K562 (cell line): ENCODE data around the gene ORAI1.

Experiments used
- EZH2 ChIP-seq: IDR thresholded peaks from 2 replicates; pipeline ENCODE4 v1.6.1; 2012; ENCODE audit warnings: low read depth, mild to moderate bottlenecking, inconsistent platforms, low read length, borderline replicate concordance
- MYBL2 ChIP-seq, 2 experiments: fragments of 450-650 bp in 1 of 2; sonication (generic) in 1 of 2; formaldehyde crosslinking in 1 of 2; IDR thresholded peaks; 2 replicates each; pipeline versions ENCODE4 v1.6.1 to v1.8.1; 2017 to 2022; ENCODE audit warnings: borderline replicate concordance in 1 of 2, inconsistent platforms in 1 of 2, low read depth in 1 of 2, mild to moderate bottlenecking in 1 of 2, missing genetic modification reagents in 1 of 2, moderate library complexity in 1 of 2
- POLR2AphosphoS5 ChIP-seq: IDR thresholded peaks from 2 replicates; pipeline ENCODE4 v1.6.1; 2011; ENCODE audit warnings: mild to moderate bottlenecking, low read depth, low read length, moderate library complexity; ENCODE audit not compliant: control insufficient read depth, insufficient read depth
- RBM22 ChIP-seq: fragments of 200-400 bp; formaldehyde crosslinking; IDR thresholded peaks from 2 replicates; pipeline ENCODE4 v1.6.1; 2018; ENCODE audit warnings: low read length, low read depth; ENCODE audit not compliant: poor library complexity, severe bottlenecking
- SMARCC2 ChIP-seq: fragments of 450-650 bp; IDR thresholded peaks from 2 replicates; pipeline ENCODE4 v1.6.1; 2017; ENCODE audit warnings: antibody characterized with exemption, moderate library complexity, mild to moderate bottlenecking, low read depth
- ZFX ChIP-seq: sonication (generic); formaldehyde crosslinking; IDR thresholded peaks from 2 replicates; pipeline ENCODE4 v1.8.0; 2022; ENCODE audit warnings: mild to moderate bottlenecking, missing genetic modification reagents, moderate library complexity
- ZNF445 ChIP-seq: fragments of 250-450 bp; sonication (Bioruptor Pico); IDR thresholded peaks from 2 replicates; pipeline ENCODE4 v1.4.0; 2020; ENCODE audit warnings: low read depth, mild to moderate bottlenecking, moderate library complexity
- ZZZ3 ChIP-seq: fragments of 450-650 bp; IDR thresholded peaks from 2 replicates; pipeline ENCODE4 v1.6.1; 2016; ENCODE audit warnings: antibody characterized with exemption, mild to moderate bottlenecking, moderate library complexity
- TF ChIP-seq, protein P1 (sequence below), 2 experiments: fragments of 450-650 bp; conservative IDR thresholded peaks; 2 replicates each; pipeline ENCODE4 v1.6.1; 2017; ENCODE audit warnings: mild to moderate bottlenecking in 2 of 2, moderate library complexity in 2 of 2
- TF ChIP-seq, protein P2 (sequence below), 3 experiments: IDR thresholded peaks in 2 of 3; conservative IDR thresholded peaks in 1 of 3; 2 replicates each; pipeline ENCODE4 v1.5.1; 2011 to 2012; ENCODE audit warnings: low read length in 3 of 3, mild to moderate bottlenecking in 3 of 3, control low read depth in 2 of 3, improper control_type of control experiment in 1 of 3, inconsistent platforms in 1 of 3, low read depth in 1 of 3, mixed read lengths in 1 of 3, moderate library complexity in 1 of 3; ENCODE audit not compliant: insufficient read depth in 2 of 3
- TF ChIP-seq, protein P3 (sequence below): sonication (generic); formaldehyde crosslinking; IDR thresholded peaks from 2 replicates; pipeline ENCODE4 v1.8.0; 2022; ENCODE audit warnings: mild to moderate bottlenecking, missing genetic modification reagents

DNA sequence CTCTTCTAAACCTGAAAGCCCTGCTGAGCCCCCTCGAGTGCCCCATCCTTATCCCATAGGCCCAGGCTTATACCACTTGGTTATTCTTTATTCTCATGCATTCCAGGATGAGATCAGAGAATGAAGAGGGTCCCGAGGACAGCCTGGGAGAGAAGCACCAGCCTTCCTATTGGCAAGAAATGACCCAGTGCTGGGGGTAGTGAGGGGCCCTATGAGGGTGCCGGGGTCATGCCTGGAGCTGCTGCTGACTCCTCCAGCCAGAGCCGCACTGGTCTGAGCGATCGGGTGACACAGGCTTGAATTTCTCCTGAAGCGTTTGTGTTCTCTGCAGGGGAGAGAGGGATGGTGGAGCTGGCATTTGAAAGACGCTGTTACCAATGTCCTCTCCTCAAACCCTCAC lies 25.0 kb downstream of the ORAI1 start:
- no peak for TF ChIP-seq MYBL2 (IDR thresholded peaks at IDR 0.05; ENCODE audit: low read depth)
- no peak for TF ChIP-seq MYBL2 (CRISPR knock-in tag; IDR thresholded peaks at IDR 0.05; ENCODE audit: borderline replicate concordance)
- no peak for TF ChIP-seq ZNF445
- TF ChIP-seq, protein P1, sequence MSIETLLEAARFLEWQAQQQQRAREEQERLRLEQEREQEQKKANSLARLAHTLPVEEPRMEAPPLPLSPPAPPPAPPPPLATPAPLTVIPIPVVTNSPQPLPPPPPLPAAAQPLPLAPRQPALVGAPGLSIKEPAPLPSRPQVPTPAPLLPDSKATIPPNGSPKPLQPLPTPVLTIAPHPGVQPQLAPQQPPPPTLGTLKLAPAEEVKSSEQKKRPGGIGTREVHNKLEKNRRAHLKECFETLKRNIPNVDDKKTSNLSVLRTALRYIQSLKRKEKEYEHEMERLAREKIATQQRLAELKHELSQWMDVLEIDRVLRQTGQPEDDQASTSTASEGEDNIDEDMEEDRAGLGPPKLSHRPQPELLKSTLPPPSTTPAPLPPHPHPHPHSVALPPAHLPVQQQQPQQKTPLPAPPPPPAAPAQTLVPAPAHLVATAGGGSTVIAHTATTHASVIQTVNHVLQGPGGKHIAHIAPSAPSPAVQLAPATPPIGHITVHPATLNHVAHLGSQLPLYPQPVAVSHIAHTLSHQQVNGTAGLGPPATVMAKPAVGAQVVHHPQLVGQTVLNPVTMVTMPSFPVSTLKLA (conservative IDR thresholded peaks at IDR 0.05) = no peak
- no peak for TF ChIP-seq POLR2AphosphoS5
- TF ChIP-seq, protein P2, sequence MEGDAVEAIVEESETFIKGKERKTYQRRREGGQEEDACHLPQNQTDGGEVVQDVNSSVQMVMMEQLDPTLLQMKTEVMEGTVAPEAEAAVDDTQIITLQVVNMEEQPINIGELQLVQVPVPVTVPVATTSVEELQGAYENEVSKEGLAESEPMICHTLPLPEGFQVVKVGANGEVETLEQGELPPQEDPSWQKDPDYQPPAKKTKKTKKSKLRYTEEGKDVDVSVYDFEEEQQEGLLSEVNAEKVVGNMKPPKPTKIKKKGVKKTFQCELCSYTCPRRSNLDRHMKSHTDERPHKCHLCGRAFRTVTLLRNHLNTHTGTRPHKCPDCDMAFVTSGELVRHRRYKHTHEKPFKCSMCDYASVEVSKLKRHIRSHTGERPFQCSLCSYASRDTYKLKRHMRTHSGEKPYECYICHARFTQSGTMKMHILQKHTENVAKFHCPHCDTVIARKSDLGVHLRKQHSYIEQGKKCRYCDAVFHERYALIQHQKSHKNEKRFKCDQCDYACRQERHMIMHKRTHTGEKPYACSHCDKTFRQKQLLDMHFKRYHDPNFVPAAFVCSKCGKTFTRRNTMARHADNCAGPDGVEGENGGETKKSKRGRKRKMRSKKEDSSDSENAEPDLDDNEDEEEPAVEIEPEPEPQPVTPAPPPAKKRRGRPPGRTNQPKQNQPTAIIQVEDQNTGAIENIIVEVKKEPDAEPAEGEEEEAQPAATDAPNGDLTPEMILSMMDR (IDR thresholded peaks at IDR 0.05 in 2 of 3, conservative IDR thresholded peaks at IDR 0.05 in 1 of 3; ENCODE audit: insufficient read depth in 2 of 3, low read depth in 1 of 3, low read length in 3 of 3) = no peak
- TF ChIP-seq ZFX (CRISPR knock-in tag) = no peak
- TF ChIP-seq, protein P3, sequence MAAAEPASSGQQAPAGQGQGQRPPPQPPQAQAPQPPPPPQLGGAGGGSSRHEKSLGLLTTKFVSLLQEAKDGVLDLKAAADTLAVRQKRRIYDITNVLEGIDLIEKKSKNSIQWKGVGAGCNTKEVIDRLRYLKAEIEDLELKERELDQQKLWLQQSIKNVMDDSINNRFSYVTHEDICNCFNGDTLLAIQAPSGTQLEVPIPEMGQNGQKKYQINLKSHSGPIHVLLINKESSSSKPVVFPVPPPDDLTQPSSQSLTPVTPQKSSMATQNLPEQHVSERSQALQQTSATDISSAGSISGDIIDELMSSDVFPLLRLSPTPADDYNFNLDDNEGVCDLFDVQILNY (CRISPR knock-in tag) = no peak
- TF ChIP-seq RBM22 = no peak
- TF ChIP-seq EZH2 = no peak
- no peak for TF ChIP-seq ZZZ3
- TF ChIP-seq SMARCC2 = no peak
